ENCODE data around the gene RBFOX2.
"Not testable (repeated sequence)": the region's sequence is repeated elsewhere in the genome, so short reads cannot be mapped to it uniquely, and the experiment has no call there.

Gene RBFOX2

GRCh38 chr22:35995772-35996171, 32.9 kb downstream of the RBFOX2 start:
- Mint-ChIP-seq H3K4me1 (no peaks in the 10 kb centered on the region), H3K27me3 (peaks cover 47% of the 10 kb centered on the region), H3K27ac (ENCODE audit: low read depth) (no peak overlapping the region), H3K4me3 (no peak overlapping the region), H3K36me3 (ENCODE audit: insufficient read depth) (no peaks in the 10 kb centered on the region), H3K9me3 (no peaks in the 10 kb centered on the region)
- no peak for DNase-seq (ENCODE audit: low spot score in 2 of 2)
- ATAC-seq (replicated peaks; ENCODE audit: extremely low read depth, poor library complexity, severe bottlenecking), result no peak

GRCh38 chr22:35995348-35995747, 33.3 kb downstream of the RBFOX2 start:
- Mint-ChIP-seq H3K9me3 (no peaks in the 10 kb centered on the region), H3K4me3 (no peak overlapping the region), H3K4me1 (no peaks in the 10 kb centered on the region), H3K36me3 (ENCODE audit: insufficient read depth) (no peaks in the 10 kb centered on the region), H3K27me3 (peaks cover 47% of the 10 kb centered on the region), H3K27ac (ENCODE audit: low read depth) (no peak overlapping the region)
- ATAC-seq (replicated peaks; ENCODE audit: extremely low read depth, poor library complexity, severe bottlenecking) (no peak), DNase-seq (ENCODE audit: low spot score in 2 of 2) (no peak)

- H3K27ac Mint-ChIP-seq (ENCODE audit: low read depth); ATAC-seq (replicated peaks; ENCODE audit: extremely low read depth, poor library complexity, severe bottlenecking); DNase-seq (ENCODE audit: low spot score in 2 of 2); H3K4me3 Mint-ChIP-seq; H3K4me1 Mint-ChIP-seq; H3K36me3 Mint-ChIP-seq (ENCODE audit: insufficient read depth); H3K9me3 Mint-ChIP-seq: not testable (repeated sequence)
- H3K27me3 Mint-ChIP-seq, result peaks cover 37% of the 10 kb centered on the region
These were observed 34.9 kb downstream of the RBFOX2 start for GRCh38 chr22:35993727-35994126.

GRCh38 chr22:35993048-35993714, 35.4 kb downstream of the RBFOX2 start:
- no peak for ATAC-seq (replicated peaks; ENCODE audit: extremely low read depth, poor library complexity, severe bottlenecking)
- no peaks in the 10 kb centered on the region for H3K36me3 Mint-ChIP-seq (ENCODE audit: insufficient read depth)
- no peaks in the 10 kb centered on the region for H3K4me1 Mint-ChIP-seq
- H3K9me3 Mint-ChIP-seq, result no peaks in the 10 kb centered on the region
- DNase-seq (ENCODE audit: low spot score in 2 of 2), result no peak
- H3K27ac Mint-ChIP-seq (ENCODE audit: low read depth), result no peak overlapping the region
- no peak overlapping the region for H3K4me3 Mint-ChIP-seq
- H3K27me3 Mint-ChIP-seq, result peaks cover 31% of the 10 kb centered on the region

GRCh38 chr22:35991168-35991567, 37.5 kb downstream of the RBFOX2 start:
- DNase-seq (ENCODE audit: low spot score in 2 of 2), result no peak
- Mint-ChIP-seq H3K27me3 (peaks cover 30% of the 10 kb centered on the region), H3K36me3 (ENCODE audit: insufficient read depth) (no peaks in the 10 kb centered on the region), H3K9me3 (no peaks in the 10 kb centered on the region), H3K4me3 (no peak overlapping the region), H3K27ac (ENCODE audit: low read depth) (no peak overlapping the region), H3K4me1 (no peaks in the 10 kb centered on the region)
- no peak for ATAC-seq (replicated peaks; ENCODE audit: extremely low read depth, poor library complexity, severe bottlenecking)

- H3K4me1 Mint-ChIP-seq, result no peaks in the 10 kb centered on the region
- H3K4me3 Mint-ChIP-seq, result no peak overlapping the region
- no peak overlapping the region for H3K27ac Mint-ChIP-seq (ENCODE audit: low read depth)
- no peak for ATAC-seq (replicated peaks; ENCODE audit: extremely low read depth, poor library complexity, severe bottlenecking)
- peaks cover 42% of the 10 kb centered on the region for H3K27me3 Mint-ChIP-seq
- H3K9me3 Mint-ChIP-seq, result no peaks in the 10 kb centered on the region
- H3K36me3 Mint-ChIP-seq (ENCODE audit: insufficient read depth), result no peaks in the 10 kb centered on the region
- no peak for DNase-seq (ENCODE audit: low spot score in 2 of 2)
These were observed 40.6 kb downstream of the RBFOX2 start for GRCh38 chr22:35988030-35988429.

- Mint-ChIP-seq H3K27ac (ENCODE audit: low read depth) (no peak overlapping the region), H3K36me3 (ENCODE audit: insufficient read depth) (no peaks in the 10 kb centered on the region), H3K27me3 (peaks cover 42% of the 10 kb centered on the region), H3K4me1 (no peaks in the 10 kb centered on the region), H3K9me3 (no peaks in the 10 kb centered on the region), H3K4me3 (no peak overlapping the region)
- no peak for ATAC-seq (replicated peaks; ENCODE audit: extremely low read depth, poor library complexity, severe bottlenecking)
- DNase-seq (ENCODE audit: low spot score in 2 of 2), result no peak
These were observed 41.1 kb downstream of the RBFOX2 start for GRCh38 chr22:35987487-35987886.

GRCh38 chr22:35986088-35986487, 42.5 kb downstream of the RBFOX2 start:
- ATAC-seq (replicated peaks; ENCODE audit: extremely low read depth, poor library complexity, severe bottlenecking) (no peak), DNase-seq (ENCODE audit: low spot score in 2 of 2) (no peak)
- H3K36me3 Mint-ChIP-seq (ENCODE audit: insufficient read depth), result no peaks in the 10 kb centered on the region
- no peaks in the 10 kb centered on the region for H3K4me1 Mint-ChIP-seq
- H3K9me3 Mint-ChIP-seq, result no peaks in the 10 kb centered on the region
- no peak overlapping the region for H3K27ac Mint-ChIP-seq (ENCODE audit: low read depth)
- peaks cover 45% of the 10 kb centered on the region for H3K27me3 Mint-ChIP-seq
- no peak overlapping the region for H3K4me3 Mint-ChIP-seq

- H3K36me3 Mint-ChIP-seq (ENCODE audit: insufficient read depth), result no peaks in the 10 kb centered on the region
- no peak overlapping the region for H3K4me3 Mint-ChIP-seq
- DNase-seq (ENCODE audit: low spot score in 2 of 2), result no peak
- ATAC-seq (replicated peaks; ENCODE audit: extremely low read depth, poor library complexity, severe bottlenecking), result no peak
- no peaks in the 10 kb centered on the region for H3K4me1 Mint-ChIP-seq
- H3K27ac Mint-ChIP-seq (ENCODE audit: low read depth), result no peak overlapping the region
- H3K27me3 Mint-ChIP-seq, result peaks cover 52% of the 10 kb centered on the region
- H3K9me3 Mint-ChIP-seq, result no peaks in the 10 kb centered on the region
These were observed 43.3 kb downstream of the RBFOX2 start for GRCh38 chr22:35985371-35985770.

- Mint-ChIP-seq H3K36me3 (ENCODE audit: insufficient read depth) (no peaks in the 10 kb centered on the region), H3K27ac (ENCODE audit: low read depth) (no peak overlapping the region), H3K9me3 (no peaks in the 10 kb centered on the region), H3K4me1 (no peaks in the 10 kb centered on the region), H3K27me3 (peaks cover 61% of the 10 kb centered on the region), H3K4me3 (no peak overlapping the region)
- DNase-seq (ENCODE audit: low spot score in 2 of 2) (no peak), ATAC-seq (replicated peaks; ENCODE audit: extremely low read depth, poor library complexity, severe bottlenecking) (no peak)
These were observed 44.1 kb downstream of the RBFOX2 start for GRCh38 chr22:35984183-35985175.

GRCh38 chr22:35981900-35982299, 46.7 kb downstream of the RBFOX2 start:
- DNase-seq (ENCODE audit: low spot score in 2 of 2) (no peak), ATAC-seq (replicated peaks; ENCODE audit: extremely low read depth, poor library complexity, severe bottlenecking) (no peak)
- Mint-ChIP-seq H3K9me3 (no peaks in the 10 kb centered on the region), H3K4me3 (no peak overlapping the region), H3K27me3 (peaks cover 87% of the 10 kb centered on the region), H3K27ac (ENCODE audit: low read depth) (no peak overlapping the region), H3K4me1 (no peaks in the 10 kb centered on the region), H3K36me3 (ENCODE audit: insufficient read depth) (no peaks in the 10 kb centered on the region)

- Mint-ChIP-seq H3K4me3 (no peak overlapping the region), H3K9me3 (no peaks in the 10 kb centered on the region), H3K27ac (ENCODE audit: low read depth) (no peak overlapping the region), H3K36me3 (ENCODE audit: insufficient read depth) (no peaks in the 10 kb centered on the region), H3K27me3 (peaks cover 91% of the 10 kb centered on the region), H3K4me1 (no peaks in the 10 kb centered on the region)
- DNase-seq (ENCODE audit: low spot score in 2 of 2), result no peak
- no peak for ATAC-seq (replicated peaks; ENCODE audit: extremely low read depth, poor library complexity, severe bottlenecking)
These were observed 49.7 kb downstream of the RBFOX2 start for GRCh38 chr22:35978889-35979288.

- DNase-seq (ENCODE audit: low spot score in 2 of 2) (no peak), ATAC-seq (replicated peaks; ENCODE audit: extremely low read depth, poor library complexity, severe bottlenecking) (no peak)
- H3K9me3 Mint-ChIP-seq, result no peaks in the 10 kb centered on the region
- no peak overlapping the region for H3K4me3 Mint-ChIP-seq
- no peaks in the 10 kb centered on the region for H3K4me1 Mint-ChIP-seq
- H3K27me3 Mint-ChIP-seq, result peaks cover 84% of the 10 kb centered on the region
- no peaks in the 10 kb centered on the region for H3K36me3 Mint-ChIP-seq (ENCODE audit: insufficient read depth)
- H3K27ac Mint-ChIP-seq (ENCODE audit: low read depth), result no peak overlapping the region
These were observed 50.4 kb downstream of the RBFOX2 start for GRCh38 chr22:35978201-35978600.

Measured in central memory CD8-positive, alpha-beta T cell (primary cell).